Body of pancreas (tissue), 4 donors: ENCODE measurements around the gene TTI1.

Experiments used
- CTCF ChIP-seq, 7 experiments: fragments of 450-650 bp in 4 of 7; fragments of 200-600 bp in 3 of 7; sonication (generic) in 3 of 7; IDR thresholded peaks; one replicate each; pipeline ENCODE4 v1.5.1; 2016 to 2019; ENCODE audit warnings: antibody characterized with exemption in 7 of 7
- POLR2A ChIP-seq, 3 donors: fragments of 450-650 bp; IDR thresholded peaks; one replicate each; pipeline ENCODE4 v1.6.1; 2016; ENCODE audit warnings: antibody characterized with exemption in 3 of 3, mild to moderate bottlenecking in 2 of 3

DNA sequence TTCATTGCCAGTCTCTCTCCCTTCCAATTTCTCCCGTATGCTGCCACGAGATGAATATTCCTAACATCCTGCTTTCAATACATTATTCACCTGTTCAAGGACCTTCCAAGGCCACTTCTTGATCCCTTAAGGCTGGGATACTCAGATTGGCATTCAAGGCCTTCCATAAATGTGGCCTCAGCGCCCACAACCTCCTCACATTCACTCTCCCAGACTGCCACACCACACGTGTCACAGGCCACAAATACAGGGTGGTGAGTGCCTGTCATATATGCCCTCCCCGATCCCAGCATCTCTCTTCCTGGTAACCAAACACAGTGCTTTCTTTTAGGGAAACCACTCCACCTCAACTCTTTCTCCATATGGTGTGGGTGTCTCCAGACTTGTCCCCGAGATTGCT lies 55.5 kb downstream of the TTI1 start:
- TF ChIP-seq CTCF (IDR thresholded peaks at IDR 0.05) (no peak), POLR2A (IDR thresholded peaks at IDR 0.05) (no peak)
